Ishikawa (cell line): ENCODE measurements around the gene CIAO3.

ENCODE experiments used
- EP300 ChIP-seq: IDR thresholded peaks from 2 replicates; pipeline ENCODE4 v1.6.1; 2012; ENCODE audit warnings: borderline replicate concordance
- REST ChIP-seq: IDR thresholded peaks from 2 replicates; pipeline ENCODE4 v1.6.1; 2012; ENCODE audit warnings: low read depth, mild to moderate bottlenecking
- ZBTB7A ChIP-seq: IDR thresholded peaks from 2 replicates; pipeline ENCODE4 v1.6.1; 2012; ENCODE audit warnings: low read depth

- TF ChIP-seq ZBTB7A (no peak), EP300 (no peak), REST (no peak)
Measured at GRCh38 chr16:765488-765865, 24.7 kb upstream of the CIAO3 start.
